ENCODE measurements around the gene WIF1.

GRCh38 chr12:65090461-65090860 lies 30.6 kb downstream of the WIF1 start:
- TF ChIP-seq, protein P1, sequence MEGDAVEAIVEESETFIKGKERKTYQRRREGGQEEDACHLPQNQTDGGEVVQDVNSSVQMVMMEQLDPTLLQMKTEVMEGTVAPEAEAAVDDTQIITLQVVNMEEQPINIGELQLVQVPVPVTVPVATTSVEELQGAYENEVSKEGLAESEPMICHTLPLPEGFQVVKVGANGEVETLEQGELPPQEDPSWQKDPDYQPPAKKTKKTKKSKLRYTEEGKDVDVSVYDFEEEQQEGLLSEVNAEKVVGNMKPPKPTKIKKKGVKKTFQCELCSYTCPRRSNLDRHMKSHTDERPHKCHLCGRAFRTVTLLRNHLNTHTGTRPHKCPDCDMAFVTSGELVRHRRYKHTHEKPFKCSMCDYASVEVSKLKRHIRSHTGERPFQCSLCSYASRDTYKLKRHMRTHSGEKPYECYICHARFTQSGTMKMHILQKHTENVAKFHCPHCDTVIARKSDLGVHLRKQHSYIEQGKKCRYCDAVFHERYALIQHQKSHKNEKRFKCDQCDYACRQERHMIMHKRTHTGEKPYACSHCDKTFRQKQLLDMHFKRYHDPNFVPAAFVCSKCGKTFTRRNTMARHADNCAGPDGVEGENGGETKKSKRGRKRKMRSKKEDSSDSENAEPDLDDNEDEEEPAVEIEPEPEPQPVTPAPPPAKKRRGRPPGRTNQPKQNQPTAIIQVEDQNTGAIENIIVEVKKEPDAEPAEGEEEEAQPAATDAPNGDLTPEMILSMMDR (IDR thresholded peaks at IDR 0.05) = no peak
- TF ChIP-seq POLR2AphosphoS5 (IDR thresholded peaks at IDR 0.05) (no peak), EP300 (IDR thresholded peaks at IDR 0.05; ENCODE audit: low read depth) (no peak)
